ENCODE measurements around the gene NGB. TPM values are rescaled to one million over a fixed set of nuclear protein-coding genes. Genes with fewer than 3 reads are reported as not detected.
"Not testable (repeated sequence)": the region's sequence is repeated elsewhere in the genome, so short reads cannot be mapped to it uniquely, and the experiment has no call there.

Gene NGB
- total RNA-seq, 1 experiment from 2014 or later = not detected

DNA sequence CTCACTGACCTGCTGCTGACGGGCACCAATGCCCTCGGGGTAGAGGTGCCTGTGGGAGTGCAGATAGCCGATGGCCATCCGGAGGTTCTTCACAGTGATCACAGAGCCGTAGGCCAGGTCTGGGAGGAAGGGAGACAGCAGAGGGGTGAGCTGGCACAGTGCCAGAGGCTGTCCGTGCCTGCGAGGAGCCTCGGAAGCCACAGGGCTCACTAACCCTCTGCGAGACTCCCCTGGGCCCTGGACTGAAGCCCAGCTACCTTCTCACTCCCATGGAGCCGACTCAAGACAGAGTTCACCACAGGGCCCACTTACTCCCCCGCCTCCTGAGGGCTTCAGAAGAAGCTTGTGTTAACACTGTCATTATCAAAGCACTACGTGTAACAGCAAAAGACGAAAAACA, 25.1 kb upstream of the NGB start:
- DNase-seq (ENCODE audit: low read depth) = no peak

DNA sequence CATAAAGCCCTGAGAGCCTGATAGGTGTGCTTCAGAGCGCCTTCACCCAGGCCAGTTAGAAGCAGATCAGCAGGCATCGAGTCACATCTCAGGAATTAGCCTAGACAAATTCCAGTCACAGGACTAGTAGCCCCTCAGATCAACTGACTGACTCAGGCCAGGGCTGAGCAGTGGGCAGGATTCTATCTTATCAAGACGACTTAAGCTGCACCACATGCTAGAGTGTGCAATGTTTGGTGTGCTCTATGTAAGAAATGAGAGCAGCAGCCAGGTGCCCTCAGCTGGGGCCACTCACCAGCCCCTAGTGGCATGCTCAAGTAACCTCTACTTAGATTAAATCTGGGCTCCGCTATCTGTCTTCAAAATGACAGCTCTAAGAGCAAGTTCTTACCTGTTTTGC, 19.7 kb upstream of the NGB start:
- DNase-seq (ENCODE audit: low read depth) = no peak

DNA sequence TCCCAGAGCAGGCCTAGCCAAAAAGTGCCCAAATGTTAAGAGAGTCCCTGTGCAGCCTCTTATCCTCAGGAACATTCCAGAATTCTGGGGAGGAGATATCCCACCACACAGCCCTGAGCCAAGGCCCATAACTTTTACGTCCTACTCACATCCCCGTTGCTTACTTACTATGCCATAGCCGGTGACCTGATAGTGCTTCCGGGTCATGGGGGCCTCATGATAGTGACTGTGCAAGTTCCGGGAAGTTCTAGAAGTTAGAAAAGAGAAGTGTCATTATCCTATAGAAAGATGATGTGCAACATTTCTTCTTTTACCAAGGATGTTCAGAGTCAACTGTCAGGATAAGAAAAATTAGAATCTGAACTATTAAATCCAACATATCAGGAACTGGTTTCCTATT, 15.6 kb upstream of the NGB start:
- no peak for DNase-seq (ENCODE audit: low read depth)

DNA sequence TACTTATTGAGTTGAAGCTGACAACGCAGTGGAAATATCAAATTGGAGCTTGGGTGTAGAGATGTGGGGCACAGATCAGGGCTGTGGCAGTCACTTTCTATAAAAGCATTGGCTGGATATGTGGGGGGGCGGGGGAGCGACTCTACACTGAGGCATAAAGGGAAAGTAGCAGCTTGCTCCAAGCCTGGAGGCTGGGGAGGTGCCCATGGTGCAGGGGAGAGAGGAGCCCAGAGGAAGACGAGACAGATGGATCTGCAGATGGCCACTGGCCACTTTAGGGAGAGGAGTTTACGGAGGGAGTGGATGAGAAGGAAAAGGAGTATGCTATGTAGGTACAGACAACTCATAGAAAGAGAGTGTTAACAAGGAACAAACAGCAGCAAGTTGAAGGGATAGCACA, 13.5 kb upstream of the NGB start:
- DNase-seq (ENCODE audit: low read depth) = no peak

DNA sequence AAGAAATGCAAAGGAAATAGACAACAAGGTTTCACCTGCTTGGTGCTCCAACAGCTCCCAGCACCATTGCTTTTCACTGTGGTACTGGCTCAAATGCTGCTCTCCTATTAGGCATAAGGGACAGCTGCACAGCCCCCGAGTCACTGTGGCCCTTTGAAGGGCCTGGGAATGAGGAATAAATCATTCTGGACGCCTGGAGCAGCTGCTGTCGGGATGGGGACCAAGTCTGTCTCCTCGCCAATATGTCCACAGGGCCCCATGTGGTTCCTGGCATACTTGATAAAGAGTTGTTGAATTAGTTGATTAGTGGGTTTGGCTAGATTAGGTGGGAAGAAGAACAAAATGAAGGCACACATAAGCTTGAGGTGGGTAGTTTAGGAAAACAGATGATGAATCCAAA, 13.1 kb upstream of the NGB start:
- no peak for DNase-seq (ENCODE audit: low read depth)

DNA sequence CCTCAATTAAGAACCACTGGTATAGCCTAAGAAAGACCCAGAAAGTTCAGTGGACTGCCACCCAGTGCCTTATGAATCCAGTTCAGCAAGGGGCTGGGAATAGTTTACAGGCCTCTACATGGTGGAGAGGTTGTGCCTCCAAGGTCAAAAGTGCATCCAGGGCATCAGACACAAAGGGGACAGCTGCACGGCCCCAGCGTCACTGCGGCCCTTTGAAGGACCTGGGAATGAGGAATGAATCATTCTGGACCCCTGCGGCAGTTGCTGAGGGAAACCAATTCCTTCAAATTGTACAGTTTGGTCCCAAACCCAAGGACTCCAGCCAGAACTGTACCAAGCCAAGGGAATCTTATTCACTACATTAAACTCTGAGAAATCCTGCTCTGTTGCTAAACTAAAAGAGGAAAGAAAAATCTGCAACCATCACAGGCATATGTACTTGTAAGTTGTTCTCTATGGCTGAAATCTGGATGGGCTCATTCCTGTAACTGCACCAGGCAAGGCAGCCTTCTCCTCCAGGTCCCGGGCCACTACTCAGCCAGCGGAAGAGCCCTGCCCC, 10.9 kb upstream of the NGB start:
- DNase-seq (ENCODE audit: low read depth) = no peak

DNA sequence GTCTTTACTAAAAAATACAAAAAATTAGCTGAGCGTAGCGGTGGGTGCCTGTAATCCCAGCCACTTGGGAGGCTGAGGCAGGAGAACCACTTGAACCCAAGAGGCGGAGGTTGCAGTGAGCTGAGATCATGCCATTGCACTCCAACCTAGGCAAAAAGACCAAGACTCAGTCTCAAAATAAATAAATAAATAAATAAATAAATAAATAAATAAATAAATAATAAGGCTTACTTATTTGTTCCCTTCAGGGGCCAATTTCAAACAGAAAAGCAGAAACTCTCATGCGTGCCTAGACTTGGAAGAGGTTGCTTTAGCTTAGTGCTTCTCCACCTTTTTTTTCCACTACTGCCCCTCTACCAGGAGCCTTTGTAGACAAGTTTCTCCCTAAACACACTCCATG, 9.9 kb upstream of the NGB start:
- not testable (repeated sequence) for DNase-seq (ENCODE audit: low read depth)

DNA sequence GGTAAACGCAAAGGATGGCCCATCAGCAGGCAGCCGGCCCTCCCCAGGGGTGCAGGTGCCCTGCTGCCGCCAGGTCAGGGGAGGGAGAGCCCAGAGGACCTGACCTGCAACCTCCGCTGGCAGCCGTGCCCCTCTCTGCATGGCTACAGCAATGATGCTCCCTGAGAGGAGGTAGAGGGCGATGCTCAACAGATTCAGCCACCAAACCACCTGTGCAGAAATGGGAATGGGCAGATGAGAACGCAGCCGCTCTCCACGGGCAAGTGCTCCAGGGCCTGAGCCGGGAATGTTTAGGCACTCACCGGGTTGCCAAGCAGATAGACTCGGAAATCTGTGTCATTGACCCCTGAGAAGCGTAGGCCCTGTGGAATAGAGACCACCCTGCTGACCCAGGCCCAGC, 8.7 kb upstream of the NGB start:
- DNase-seq (ENCODE audit: low read depth) = no peak

DNA sequence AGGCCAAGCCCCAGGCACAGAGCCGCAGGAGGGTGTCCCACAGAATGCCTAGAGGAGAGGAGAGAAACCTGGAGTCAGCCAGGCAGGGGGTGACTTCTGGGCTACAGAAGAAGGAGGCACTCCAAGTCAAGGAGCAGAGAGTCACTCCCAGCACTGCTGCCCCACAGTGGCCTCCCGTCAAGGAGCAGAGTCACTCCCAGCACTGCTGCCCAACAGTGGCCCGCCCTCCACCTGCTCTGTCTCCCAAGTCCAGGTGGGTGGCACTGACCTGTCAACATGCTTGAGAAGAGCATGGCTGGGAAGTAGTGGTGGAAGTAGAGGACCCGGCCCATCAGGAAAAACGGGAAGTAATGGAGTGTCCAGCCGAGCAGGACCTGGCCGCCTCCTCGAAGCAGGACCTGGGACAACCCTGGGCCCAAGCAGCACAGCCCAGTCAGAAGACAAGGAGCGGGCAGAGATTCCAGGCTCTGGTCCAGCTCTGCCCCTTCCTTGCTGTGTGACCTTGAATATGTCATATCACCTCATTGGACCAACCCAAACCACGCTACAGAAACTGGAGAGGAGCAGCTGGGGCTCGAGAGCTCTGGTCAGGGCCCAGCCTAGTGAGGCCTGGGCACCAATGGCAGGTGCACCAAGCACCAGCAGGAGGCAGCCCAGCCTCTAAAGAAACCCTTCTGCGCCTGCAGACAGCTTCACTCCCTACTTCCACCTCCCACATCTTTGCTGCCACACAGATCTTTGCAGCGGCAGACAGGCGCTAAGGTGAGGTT, 7.6 kb upstream of the NGB start:
- DNase-seq (ENCODE audit: low read depth) = no peak

DNA sequence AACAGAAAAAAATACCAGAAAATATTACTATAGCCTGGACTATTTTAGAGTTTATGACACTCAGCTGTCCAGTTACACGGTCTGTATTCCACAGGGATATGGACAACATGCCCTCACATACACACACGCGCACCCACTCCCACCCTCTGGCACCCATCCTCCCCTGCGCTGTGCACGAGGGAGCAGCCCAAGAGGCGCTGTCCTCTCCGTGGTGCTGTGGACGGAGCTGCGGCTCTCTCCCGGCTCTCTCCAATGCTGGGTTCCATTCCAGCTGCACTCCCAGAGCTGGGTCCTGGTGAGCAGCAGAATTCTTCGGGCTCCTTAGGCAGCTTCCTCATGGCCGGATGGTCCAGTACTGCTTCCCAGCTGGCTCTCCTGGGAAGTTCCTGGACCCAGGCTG, 6.0 kb upstream of the NGB start:
- DNase-seq (ENCODE audit: low read depth) = no peak

DNA sequence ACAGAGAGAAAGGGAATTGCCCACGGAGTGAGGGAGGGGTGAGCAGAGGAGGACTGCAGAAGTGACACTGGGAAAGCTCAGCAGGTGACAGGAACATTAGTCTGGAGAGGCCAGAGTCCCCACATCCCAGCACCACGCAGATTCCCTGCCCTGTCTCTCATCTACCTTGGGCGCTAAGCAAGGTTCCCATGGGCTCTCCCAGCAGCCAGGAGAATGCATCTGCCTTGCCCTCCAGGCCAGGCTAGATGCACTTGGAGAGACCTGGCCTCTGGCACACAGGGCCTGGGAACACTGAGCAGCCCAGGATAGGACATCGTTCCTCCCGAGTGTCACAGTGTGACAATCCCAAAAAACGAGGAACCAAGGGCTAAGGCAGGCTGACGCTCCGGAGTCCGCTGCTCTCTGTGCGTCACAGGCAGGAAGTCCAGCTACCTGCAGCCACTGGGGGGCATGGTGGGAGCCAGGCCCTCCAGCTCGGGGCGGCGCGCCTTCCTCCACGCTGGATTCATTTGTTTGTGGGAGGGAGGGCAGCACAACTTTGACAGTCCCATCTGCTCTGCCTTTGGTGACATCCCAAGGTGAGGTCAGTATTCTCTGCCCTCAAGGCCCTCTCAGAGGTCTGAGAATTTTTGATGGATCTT, 5.4 kb upstream of the NGB start:
- no peak for DNase-seq (ENCODE audit: low read depth)

DNA sequence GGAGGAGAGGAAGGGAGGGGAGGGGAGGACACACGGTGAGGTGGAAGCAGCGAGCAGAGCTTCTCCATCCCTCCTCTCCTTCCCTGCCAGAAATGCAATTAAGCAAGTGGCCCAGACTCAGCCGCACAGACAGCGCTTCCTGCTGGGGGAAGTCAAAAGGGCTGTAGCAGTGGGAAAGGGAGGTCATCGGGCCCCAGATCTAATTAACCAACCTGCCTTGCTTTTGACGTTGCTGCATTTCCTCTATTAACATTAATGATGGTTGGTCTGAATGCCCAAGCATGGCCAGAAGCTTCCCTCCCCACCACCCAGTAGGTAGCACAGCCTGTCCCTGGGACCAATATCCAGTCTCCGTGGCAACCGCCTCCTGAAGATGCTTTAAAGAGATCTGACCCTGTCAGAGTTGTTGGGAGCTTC, 4.6 kb upstream of the NGB start:
- DNase-seq (ENCODE audit: low read depth) = no peak

DNA sequence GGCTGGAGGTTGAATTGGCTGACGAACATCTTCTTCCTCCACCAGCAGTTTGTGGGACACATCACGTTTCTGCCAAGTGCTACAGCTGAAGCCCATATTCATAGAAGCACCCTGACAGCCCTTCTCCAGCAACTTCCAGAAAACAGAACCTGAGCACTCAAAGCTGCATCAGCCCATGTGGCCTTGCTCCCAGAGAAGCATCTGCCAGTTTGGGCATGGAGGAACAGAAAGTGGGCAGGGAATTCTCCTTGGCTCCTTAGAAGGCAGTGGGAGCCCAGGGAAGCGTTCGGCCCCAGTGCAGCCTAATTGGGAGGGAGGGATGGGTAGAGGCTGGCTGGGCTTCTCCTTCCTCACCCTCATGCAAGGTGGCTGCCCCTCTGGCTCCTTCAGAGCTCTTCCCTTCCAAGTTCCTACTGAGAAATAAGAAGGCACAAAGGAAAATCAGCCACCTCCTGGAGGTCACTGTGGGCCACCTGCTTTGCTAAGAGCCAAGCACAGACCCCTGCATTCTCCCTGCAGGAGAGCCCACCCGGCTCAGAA, 4.1 kb upstream of the NGB start:
- DNase-seq (ENCODE audit: low read depth) = no peak

DNA sequence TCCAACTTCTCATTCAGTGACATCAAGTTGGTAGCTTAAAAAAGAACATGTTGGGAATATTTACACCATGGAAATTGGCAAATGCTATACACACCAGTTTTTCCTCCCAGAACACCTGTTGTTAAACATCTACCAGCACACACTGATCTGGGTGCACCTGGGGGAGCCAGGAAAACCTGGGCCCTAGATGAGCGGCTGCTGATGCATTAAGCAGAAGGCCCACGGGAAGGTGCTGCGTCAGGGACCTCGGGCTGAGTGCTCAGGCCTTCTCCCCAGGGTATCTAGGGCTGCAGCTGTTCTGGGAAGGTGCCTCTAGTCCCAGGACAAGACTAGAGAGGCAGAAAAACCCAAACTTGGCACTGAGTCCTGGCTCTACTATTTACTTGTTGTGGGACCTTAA, 2.8 kb upstream of the NGB start:
- no peak for DNase-seq (ENCODE audit: low read depth)

DNA sequence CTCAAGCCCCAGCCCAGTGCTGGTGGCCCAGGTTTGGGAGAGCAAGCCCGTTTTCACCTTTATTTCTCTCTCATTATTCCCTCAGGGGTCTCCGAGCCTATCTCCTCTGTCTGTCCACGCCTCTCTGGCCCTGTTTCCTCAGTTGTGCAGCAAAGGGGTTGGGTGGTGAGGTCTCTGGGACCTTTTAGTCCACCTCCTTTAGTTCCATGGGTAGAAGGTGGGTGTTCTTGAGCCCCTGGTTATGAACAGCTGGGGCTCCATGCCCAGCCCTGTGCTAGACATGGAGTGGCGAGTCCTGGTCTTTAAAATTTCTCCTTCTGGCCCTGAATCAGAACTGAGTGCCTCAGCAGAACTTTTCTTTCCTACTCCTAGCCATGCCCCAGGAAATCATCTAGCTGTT, 1.3 kb upstream of the NGB start:
- DNase-seq (ENCODE audit: low read depth) = no peak

DNA sequence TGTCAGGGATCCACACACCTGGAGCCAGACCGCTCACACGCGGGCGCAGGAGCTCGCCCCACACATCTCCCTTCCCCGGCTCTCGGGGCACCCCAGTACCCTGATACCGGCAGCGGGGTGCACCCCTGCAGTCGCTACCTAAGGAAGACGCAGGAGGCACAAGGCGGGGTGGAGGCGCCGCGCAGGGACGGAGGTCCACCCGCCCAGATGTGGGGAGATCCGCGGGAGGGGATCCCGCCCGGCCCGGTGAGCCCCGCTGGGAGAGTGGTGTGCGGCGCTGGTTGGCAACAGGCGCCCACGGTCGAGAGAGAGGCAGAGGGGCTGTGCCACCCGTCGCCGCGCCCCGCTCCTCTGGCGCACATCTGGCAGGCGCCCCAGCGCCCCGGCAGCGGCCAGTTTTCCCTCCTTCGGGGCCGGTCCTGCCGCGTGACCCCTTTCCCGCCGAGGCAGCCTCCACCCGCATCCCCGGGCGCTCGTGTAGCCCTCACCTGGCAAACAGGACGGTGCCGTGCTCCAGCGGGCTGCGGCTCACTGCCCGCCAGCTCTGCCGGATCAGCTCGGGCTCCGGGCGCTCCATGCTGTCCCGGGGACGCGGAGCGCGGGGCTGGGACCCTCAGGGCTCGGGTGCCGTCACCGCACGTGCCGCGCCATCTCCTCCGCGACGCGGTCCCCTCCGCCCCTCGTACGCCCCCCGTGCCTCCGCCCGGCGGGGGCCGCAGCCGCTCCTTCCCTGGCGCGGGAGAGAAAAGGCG, 469 bp downstream of the NGB start:
- no peak for DNase-seq (ENCODE audit: low read depth)

DNA sequence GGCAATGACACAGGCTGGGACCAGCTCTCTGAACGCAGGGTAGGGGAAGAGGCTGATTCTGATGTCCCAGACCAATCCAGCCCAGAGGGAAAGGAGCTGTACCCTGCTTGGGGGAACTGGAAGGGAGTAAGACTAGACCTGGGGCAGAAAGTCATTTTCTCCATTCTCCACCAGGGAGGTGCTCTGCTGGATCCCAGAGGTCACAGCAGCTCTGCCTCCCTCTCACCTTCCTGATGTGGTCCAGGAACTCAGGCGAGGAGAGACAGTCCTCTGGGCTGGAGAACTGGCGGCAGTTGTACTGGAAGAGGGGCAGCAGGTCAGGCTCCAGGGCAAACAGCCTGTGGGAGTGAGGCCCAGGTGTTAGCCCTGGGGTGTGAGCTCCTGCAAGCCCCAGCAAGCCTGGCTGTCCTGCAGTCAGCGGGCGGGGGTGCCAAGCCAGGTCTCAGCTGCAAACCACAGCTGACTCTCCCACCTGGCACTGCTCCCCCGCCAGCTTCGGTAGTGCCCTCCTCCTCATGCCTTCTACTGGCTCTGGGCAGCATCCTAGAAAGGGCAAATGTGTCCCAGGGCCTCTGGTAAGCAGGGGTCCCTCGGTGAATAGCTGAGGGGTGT, 1.9 kb downstream of the NGB start:
- no peak for DNase-seq (ENCODE audit: low read depth)

DNA sequence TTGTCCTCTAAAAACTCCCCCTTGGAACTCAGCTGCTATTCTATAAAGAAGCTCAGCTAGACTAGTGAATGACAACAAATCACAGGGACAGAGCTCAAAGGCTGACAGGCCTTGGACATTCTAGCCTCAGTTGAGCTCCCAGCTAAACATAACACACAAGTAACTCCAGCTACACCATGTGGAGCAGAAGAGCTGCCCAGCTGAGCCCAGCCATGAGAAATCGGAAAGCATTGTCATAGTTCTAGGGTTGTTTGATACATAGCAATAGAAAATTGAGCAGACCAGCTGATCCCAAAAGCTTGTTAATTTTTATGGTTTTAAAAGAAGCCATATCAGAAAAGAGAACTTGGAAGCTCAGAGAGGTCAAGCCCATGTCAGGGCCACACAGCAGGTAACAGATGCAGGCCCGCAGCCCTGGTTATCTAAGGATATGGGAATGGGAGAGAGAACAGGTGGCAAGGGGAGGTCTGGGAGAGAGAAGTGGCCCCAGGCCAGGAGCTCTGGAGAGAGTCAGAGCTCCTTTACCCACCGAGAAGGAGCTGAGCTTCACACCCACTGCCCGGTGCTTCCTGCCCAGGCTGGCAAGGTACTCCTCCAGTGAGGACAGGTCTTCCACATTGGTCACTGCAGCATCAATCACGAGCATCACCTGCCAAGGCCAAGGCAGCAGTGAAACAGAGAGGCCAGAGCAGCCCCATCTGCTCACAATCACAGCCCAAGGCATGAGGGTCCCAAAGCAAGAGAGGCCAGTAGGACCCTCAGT, 2.9 kb downstream of the NGB start:
- no peak for DNase-seq (ENCODE audit: low read depth)

DNA sequence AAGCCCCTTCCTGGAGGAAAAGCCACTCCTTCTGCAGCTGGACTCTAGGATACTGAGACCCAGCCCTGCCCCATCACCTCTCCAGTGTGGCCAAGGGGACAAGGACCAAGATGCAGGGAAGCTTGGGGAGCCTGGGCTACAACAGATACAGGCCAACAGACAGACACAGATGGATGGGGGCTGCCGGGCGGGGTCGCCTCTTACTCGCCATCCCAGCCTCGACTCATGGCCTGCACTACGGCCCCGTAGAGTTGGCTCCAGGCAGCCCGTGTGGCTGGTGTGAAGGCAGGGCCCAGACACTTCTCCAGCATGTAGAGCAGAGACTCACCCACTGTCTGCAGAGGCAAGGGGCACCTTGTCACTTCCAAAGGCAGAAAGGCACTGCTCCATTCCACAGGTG, 4.7 kb downstream of the NGB start:
- DNase-seq (ENCODE audit: low read depth) = no peak

DNA sequence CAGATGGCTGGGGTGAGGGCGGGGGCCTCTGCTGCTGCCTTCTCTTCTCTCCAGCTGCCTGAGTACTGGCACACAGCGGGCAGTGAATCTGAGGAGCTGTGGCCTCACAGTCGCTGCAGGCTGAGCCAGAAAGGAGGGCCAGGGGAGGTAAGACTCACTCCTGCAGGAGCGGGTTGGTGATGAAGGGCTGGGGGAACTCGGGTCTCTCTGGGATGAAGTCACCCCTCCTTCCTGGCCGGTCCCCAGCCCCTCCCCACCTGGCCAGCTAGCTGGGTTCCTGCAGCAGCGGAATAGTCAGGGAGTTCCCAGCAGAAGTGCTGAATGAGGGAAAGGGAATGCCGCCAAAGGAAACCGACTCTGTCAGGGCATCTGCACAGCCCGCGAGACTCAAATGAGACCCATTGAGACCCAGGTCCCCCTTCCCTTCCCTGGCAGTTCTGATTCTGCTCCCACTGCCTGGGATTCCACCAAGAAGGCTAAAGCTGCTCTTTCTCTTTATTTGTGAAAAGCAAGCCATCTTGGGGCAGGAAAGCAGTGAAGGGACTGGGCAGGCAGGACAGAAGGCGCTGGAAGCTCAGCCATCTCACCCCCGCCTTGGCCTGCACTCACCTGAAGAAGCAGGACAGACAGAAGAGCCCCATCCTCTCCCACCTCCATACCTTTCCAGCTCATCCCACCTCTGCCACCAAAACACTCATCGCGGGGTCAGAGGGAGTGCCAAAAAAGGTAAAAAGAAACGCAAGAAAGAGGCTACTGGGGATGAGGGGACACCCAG, 5.3 kb downstream of the NGB start:
- DNase-seq (ENCODE audit: low read depth) = no peak

DNA sequence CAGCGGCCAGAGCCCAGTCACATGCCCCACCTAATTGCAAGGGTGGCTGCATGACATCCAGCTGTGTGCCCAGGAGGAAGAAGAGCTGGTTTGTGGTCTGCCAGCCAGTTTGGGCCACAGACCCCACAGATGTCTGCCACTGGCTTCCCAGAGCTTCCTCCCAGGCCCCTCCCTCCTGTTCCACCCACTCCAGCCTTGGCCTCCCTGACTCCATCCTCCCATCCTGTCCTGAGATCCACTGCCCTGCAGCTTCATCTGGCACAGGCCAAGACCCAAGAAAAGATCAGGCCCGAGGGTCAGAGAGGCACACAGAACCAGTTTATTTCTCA, 5.9 kb downstream of the NGB start:
- no peak for DNase-seq (ENCODE audit: low read depth)
